BJ (cell line): Measurements from ENCODE around the gene RIOK2. TPM values are rescaled to one million over a fixed set of nuclear protein-coding genes. Genes with fewer than 3 reads are reported as not detected.
"Not testable (repeated sequence)": the region's sequence is repeated elsewhere in the genome, so short reads cannot be mapped to it uniquely, and the experiment has no call there.

Experiments used
- CTCF ChIA-PET: fragments of 350-600 bp; formaldehyde crosslinking; extraction: SDS; loops from one replicate; lab custom pipeline; 2021; ENCODE audit warnings: antibody characterized with exemption, inconsistent platforms; lab: Yijun Ruan, JAX
- POLR2A ChIA-PET: fragments of 300-600 bp; sonication (Branson Sonifier 250); formaldehyde crosslinking; extraction: SDS; loops from one replicate; lab custom pipeline; 2021; ENCODE audit warnings: antibody characterized with exemption; lab: Charles Lee
- DNase-seq: peaks from one replicate; pipeline ENCODE4 v3.0.0-alpha.2; 2011; ENCODE audit warnings: low read depth
- H3K27me3 ChIP-seq: 2 replicates; pipeline ENCODE4 v1.6.0; 2011; ENCODE audit warnings: low read length; ENCODE audit not compliant: control insufficient read depth, insufficient read depth
- H3K36me3 ChIP-seq: 2 replicates; pipeline ENCODE4 v1.5.1; 2011; ENCODE audit warnings: low read length; ENCODE audit not compliant: control insufficient read depth, insufficient read depth
- H3K4me3 ChIP-seq: 2 replicates; pipeline ENCODE4 v1.5.1; 2011; ENCODE audit warnings: low read depth, mild to moderate bottlenecking, control low read depth, low read length
- polyA plus RNA-seq: library from polyadenylated mRNA; depleted of rRNA; stranded (reverse); fragments of >200 nt; gene quantifications from 2 replicates; pipeline ENCODE4 v1.2.3, GENCODE V29; 2011
- TF ChIP-seq, protein P1 (sequence below): IDR thresholded peaks from 2 replicates; pipeline ENCODE4 v1.5.1; 2011; ENCODE audit warnings: low read depth, mild to moderate bottlenecking, control low read depth, inconsistent platforms, low read length, moderate library complexity; ENCODE audit not compliant: insufficient read depth

RIOK2 gene
- polyA plus RNA-seq, 1 experiment: 5.7 TPM

- H3K4me3 ChIP-seq: no peak overlapping the region
- TF ChIP-seq, protein P1, sequence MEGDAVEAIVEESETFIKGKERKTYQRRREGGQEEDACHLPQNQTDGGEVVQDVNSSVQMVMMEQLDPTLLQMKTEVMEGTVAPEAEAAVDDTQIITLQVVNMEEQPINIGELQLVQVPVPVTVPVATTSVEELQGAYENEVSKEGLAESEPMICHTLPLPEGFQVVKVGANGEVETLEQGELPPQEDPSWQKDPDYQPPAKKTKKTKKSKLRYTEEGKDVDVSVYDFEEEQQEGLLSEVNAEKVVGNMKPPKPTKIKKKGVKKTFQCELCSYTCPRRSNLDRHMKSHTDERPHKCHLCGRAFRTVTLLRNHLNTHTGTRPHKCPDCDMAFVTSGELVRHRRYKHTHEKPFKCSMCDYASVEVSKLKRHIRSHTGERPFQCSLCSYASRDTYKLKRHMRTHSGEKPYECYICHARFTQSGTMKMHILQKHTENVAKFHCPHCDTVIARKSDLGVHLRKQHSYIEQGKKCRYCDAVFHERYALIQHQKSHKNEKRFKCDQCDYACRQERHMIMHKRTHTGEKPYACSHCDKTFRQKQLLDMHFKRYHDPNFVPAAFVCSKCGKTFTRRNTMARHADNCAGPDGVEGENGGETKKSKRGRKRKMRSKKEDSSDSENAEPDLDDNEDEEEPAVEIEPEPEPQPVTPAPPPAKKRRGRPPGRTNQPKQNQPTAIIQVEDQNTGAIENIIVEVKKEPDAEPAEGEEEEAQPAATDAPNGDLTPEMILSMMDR: no peak
- ChIA-PET CTCF (interaction anchor here (1.2 kb wide), 1 partner anchor 8 kb away, joined by 3 read pairs; no protein-coding TSS in a partner anchor), POLR2A (no interaction called here)
- H3K27me3 ChIP-seq: no peaks in the 10 kb centered on the region
- no peak for DNase-seq
- H3K36me3 ChIP-seq: no peaks in the 10 kb centered on the region
These were observed 25.2 kb upstream of the RIOK2 start for GRCh38 chr5:97208184-97208713.

GRCh38 chr5:97194366-97194765 lies 11.3 kb upstream of the RIOK2 start:
- CTCF ChIA-PET: interaction anchor here (0.7 kb wide), 1 partner anchor 33 kb away, joined by 3 read pairs; no protein-coding TSS in a partner anchor
- POLR2A ChIA-PET: no interaction called here

GRCh38 chr5:97193355-97193688 lies 10.3 kb upstream of the RIOK2 start:
- TF ChIP-seq, protein P1: no peak
- no peaks in the 10 kb centered on the region for H3K27me3 ChIP-seq
- H3K4me3 ChIP-seq: no peak overlapping the region
- no peak for DNase-seq
- POLR2A ChIA-PET: no interaction called here
- CTCF ChIA-PET: no interaction called here
- H3K36me3 ChIP-seq: no peaks in the 10 kb centered on the region

More at GRCh38 chr5:97194366-97194765, 11.3 kb upstream of the RIOK2 start:
- DNase-seq: no peak
- TF ChIP-seq, protein P1: no peak
- Histone ChIP-seq H3K4me3 (no peak overlapping the region), H3K36me3 (no peaks in the 10 kb centered on the region), H3K27me3 (no peaks in the 10 kb centered on the region)

- Histone ChIP-seq H3K4me3 (no peak overlapping the region), H3K27me3 (no peaks in the 10 kb centered on the region), H3K36me3 (no peaks in the 10 kb centered on the region)
- no peak for DNase-seq
- TF ChIP-seq, protein P1: no peak
- ChIA-PET POLR2A (no interaction called here), CTCF (no interaction called here)
These were observed 9.7 kb upstream of the RIOK2 start for GRCh38 chr5:97192580-97193354.

GRCh38 chr5:97191893-97192292 lies 8.8 kb upstream of the RIOK2 start:
- Histone ChIP-seq H3K4me3 (no peak overlapping the region), H3K27me3 (no peaks in the 10 kb centered on the region), H3K36me3 (no peaks in the 10 kb centered on the region)
- POLR2A ChIA-PET: no interaction called here
- TF ChIP-seq, protein P1: no peak
- DNase-seq: no peak
- CTCF ChIA-PET: no interaction called here

DNA sequence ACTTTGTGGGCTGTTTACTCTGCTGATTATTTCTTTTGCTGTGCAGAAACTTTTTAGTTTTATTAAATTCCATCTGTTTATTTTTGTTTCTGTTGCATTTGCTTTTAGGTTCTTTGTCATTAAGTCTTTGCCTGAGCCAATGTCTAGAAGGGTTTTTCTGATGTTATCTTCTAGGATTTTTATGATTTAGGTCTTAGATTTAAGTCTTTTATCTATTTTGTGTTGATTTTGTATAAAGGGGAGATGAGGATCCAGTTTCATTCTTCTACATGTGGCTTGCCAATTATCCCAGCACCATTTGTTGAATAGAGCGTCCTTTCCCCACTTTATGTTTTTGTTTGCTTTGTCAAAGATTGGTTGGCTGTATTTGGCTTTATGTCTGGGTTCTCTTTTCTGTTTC lies 6.5 kb upstream of the RIOK2 start:
- CTCF ChIA-PET, H3K4me3 ChIP-seq, POLR2A ChIA-PET, H3K27me3 ChIP-seq, DNase-seq, H3K36me3 ChIP-seq: not testable (repeated sequence)
